GM18505 (cell line): ENCODE measurements around the gene LHX3.
"Not testable (repeated sequence)": the region's sequence is repeated elsewhere in the genome, so short reads cannot be mapped to it uniquely, and the experiment has no call there.

Experiments
- ATAC-seq: cut with Tn5 transposase; IDR thresholded peaks from one replicate; pipeline ENCODE4 v1.9.1; 2021; ENCODE audit not compliant: unreplicated experiment
- POLR2A ChIP-seq: IDR thresholded peaks from 4 replicates; pipeline ENCODE4 v1.6.1; 2011; ENCODE audit warnings: borderline replicate concordance; ENCODE audit not compliant: insufficient read depth, insufficient read length; ENCODE audit errors: extremely low read depth

Gene LHX3

DNA sequence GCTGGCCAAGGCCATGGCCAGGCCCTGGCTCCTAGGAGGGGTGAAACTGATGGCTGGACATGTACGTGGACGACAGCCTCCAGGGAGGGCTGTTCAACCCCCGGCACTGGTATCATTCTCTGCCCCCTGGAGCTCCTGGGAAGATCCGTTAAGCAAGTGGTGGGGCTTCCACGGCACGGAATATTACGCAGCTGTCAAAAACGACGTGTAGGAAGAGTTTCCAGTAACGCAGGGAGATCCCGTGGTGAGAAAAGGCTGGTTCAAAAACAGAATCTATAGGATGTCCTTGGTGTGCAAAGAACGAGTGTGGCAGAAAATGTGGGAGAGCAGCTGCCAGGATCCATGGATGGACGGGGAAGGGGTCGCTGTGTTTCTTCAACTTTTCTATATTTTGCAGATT lies 50.0 kb downstream of the LHX3 start:
- TF ChIP-seq POLR2A, result no peak
- no peak for ATAC-seq

DNA sequence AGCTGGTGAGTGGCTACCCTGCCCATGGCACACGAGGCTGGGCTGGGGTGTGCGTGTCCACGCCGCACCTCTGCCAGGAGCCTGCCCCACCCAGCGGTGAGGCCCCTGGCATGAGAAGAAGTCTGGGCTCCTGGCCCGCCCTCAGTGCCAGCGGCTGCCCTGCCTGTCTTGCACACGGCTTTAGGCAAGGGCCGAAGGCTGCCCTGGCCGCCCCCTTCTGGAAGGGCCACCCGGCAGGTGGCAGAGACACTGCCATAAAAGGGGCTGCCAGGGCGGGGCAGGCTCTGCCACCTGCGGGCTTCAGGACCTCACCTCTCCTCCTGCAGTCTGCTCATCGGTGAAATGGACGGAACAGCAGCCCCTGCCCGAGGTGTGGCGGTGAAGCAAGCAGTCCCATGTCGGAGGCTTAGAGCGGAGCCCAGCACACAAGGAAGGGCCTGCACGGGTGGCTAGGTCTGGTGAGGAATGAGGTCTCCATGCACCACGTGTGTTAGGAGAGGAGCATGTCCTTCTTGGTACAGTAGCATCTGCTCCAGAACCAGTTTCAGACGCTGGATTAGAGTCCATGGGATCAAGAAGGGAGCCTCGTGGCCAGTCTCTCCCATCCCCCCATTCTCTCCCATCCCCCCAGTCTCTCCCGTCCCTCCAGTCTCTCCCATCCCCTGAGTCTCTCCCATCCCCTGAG lies 51.4 kb downstream of the LHX3 start:
- ATAC-seq, result no peak
- no peak for TF ChIP-seq POLR2A

GRCh38 chr9:136152931-136153330 lies 52.0 kb downstream of the LHX3 start:
- no peak for TF ChIP-seq POLR2A
- ATAC-seq, result no peak

- ATAC-seq, result no peak
- TF ChIP-seq POLR2A, result no peak
Observed at GRCh38 chr9:136152543-136152866, 52.4 kb downstream of the LHX3 start.

DNA sequence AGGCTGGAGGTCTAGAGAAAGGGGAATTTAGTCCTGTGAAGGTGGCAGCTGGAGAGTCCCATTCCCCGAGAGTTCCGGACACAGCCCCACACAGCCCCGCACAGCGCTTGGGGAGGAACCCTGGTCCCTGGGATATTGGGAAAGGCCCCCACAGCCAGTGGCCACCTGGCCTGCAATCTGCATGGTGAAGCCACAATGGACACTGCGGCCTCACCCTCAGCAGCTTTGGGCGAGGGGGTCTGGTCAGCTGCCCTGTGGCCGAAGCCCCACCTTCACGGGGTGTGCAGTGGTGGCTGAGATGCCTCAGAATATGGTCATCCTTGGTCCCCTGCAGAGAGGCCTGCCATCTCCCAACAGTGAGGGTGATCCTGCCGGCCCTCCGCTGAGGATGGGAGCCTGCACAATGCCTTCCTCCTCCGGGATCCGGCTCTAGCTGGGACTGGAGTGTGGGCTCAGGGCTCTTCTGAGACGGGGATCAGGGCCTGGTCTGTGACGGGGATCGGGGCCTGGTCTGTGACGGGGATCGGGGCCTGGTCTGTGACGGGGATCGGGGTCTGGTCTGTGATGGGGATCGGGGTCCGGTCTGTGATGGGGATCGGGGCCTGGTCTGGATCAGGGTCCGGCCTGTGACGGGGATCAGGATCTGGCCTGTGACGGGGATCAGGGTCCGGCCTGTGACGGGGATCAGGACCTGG lies 52.9 kb downstream of the LHX3 start:
- TF ChIP-seq POLR2A, result no peak
- no peak for ATAC-seq

DNA sequence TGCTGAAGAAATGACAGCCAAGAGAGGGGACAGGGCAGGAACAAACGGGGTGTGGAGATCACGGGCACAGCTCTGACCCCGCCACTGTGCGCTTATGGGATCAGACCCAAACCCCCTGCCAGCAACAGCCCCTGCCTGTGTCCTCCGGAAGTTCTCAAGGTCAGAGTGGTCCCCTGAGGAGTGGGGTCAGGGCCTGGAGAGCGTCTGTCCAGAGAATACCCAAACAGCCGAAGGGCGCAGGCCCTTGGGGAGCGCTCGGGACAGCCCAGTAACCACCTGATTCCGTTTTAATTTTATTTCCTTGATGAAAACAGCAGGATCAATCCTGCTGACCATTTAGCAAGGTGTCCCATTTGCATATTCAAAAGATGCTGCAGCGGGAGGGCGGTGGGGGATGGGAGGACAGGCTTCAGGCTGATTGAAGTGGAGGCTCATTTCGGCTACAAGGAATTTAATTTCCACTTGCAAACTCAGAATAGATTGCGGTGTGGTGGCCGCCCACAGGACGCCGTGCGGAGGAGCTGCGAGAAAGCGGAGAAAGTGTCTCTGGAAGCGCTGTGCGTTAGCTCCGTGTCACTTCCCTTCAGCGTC lies 53.6 kb downstream of the LHX3 start:
- no peak for TF ChIP-seq POLR2A
- no peak for ATAC-seq

DNA sequence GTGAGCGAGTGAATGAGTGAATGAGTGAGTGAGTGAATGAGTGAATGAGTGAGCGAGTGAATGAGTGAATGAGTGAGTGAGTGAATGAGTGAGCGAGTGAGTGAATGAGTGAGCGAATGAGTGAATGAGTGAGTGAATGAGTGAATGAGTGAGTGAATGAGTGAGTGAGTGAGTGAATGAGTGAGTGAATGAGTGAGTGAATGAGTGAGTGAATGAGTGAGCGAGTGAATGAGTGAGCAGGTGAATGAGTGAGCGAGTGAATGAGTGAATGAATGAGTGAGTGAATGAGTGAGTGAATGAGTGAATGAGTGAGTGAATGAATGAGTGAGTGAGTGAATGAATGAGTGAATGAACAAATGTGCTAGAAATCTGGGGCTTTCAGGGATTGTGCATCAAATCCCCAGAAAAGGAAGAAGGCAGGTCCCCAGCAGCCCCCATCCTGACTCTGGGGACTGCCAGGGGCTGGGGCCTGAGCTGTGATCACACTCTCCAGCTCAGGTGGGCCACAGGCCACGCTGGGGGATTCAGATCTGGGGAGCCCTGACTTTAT lies 54.2 kb downstream of the LHX3 start:
- ATAC-seq, result not testable (repeated sequence)

DNA sequence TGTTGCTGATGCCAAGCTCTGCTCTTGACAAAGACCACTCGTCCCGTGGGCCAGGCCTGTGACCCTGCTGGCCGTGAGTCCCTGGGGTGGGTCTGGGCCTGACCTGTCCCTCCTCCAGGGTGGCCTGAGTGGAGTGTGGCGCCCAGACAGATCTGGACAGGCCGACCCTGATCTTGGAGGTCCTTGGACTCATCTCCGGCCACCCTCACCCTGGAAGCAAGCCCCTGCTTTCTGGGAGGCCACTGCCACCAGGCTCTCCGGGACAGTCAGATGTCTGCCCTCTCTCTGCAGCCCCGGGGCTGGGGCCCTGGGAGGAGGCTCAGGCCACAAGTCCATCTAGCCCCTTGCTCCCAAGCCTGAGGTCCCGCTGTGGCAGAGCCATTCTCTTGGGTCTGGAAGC lies 55.1 kb downstream of the LHX3 start:
- TF ChIP-seq POLR2A, result no peak

DNA sequence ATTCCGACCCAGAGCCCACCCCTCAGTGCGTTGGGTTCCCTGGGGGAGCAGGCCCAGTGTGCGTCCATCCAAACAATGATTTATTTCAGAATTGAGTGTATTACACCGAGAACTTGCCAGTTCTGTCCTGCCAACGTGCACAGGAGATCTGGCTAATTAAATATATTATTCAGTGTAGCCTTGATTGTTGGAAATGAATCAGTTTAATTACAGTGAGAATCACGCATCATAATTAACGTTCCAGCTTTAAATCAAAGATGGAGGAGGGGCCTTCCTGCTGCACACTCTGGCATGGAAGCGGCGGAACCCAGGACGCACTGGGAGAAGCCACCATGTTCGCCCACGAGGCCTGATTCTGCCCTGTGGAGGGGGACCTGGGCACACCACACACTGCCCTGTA lies 55.6 kb downstream of the LHX3 start:
- TF ChIP-seq POLR2A, result no peak
- no peak for ATAC-seq

More for the DNA sequence above, 55.1 kb downstream of the LHX3 start:
- no peak for ATAC-seq

- TF ChIP-seq POLR2A, result no peak
Observed at GRCh38 chr9:136148766-136149165, 56.2 kb downstream of the LHX3 start.

GRCh38 chr9:136147890-136148714 lies 56.8 kb downstream of the LHX3 start:
- no peak for TF ChIP-seq POLR2A

More at GRCh38 chr9:136148766-136149165, 56.2 kb downstream of the LHX3 start:
- no peak for ATAC-seq

GRCh38 chr9:136147038-136147889 lies 57.7 kb downstream of the LHX3 start:
- no peak for TF ChIP-seq POLR2A
- ATAC-seq, result no peak

More at GRCh38 chr9:136147890-136148714, 56.8 kb downstream of the LHX3 start:
- ATAC-seq, result no peak
